ENCODE results near the gene ABCC1. TPM values are rescaled to one million over a fixed set of nuclear protein-coding genes. Genes with fewer than 3 reads are reported as not detected.
A peak's percentile ranks its signal among the peaks of the same experiment; 100 is the strongest.

ABCC1 gene
- total RNA-seq, 1 experiment from 2014 or later: 61.9 TPM

DNA sequence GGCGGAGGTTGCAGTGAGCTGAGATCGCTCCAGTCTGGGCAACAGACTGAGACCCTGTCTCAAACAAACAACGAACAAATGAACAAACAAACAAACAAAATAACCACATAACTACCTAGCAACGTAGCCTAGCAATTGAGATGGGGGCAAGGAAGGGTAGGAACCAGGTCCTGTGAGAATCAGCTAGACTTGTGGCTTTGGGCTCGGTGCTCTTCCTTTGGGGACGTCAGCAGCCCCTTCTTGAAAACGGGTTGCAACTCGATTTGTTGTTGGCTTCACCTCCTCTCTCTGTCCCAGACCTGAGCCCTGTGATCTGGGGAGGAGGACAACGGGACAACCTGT is 72.2 kb downstream of the ABCC1 start:
- H3K27me3 Mint-ChIP-seq (ENCODE audit: low read depth): no peaks in the 10 kb centered on the region
- no peaks in the 10 kb centered on the region for H3K9me3 Mint-ChIP-seq
- ChIA-PET POLR2A (no interaction called here), CTCF (no interaction called here)
- 0 out of 2 replicates have a peak, but pooled peaks cover 3% of the 10 kb centered on the region for H3K4me1 Mint-ChIP-seq
- no peak overlapping the region for H3K4me3 Mint-ChIP-seq
- no peak for ATAC-seq
- H3K27ac Mint-ChIP-seq: no peak overlapping the region
- TF ChIP-seq ATF1 (CRISPR knock-in tag; IDR thresholded peaks at IDR 0.05): no peak
- TF ChIP-seq, protein P1, sequence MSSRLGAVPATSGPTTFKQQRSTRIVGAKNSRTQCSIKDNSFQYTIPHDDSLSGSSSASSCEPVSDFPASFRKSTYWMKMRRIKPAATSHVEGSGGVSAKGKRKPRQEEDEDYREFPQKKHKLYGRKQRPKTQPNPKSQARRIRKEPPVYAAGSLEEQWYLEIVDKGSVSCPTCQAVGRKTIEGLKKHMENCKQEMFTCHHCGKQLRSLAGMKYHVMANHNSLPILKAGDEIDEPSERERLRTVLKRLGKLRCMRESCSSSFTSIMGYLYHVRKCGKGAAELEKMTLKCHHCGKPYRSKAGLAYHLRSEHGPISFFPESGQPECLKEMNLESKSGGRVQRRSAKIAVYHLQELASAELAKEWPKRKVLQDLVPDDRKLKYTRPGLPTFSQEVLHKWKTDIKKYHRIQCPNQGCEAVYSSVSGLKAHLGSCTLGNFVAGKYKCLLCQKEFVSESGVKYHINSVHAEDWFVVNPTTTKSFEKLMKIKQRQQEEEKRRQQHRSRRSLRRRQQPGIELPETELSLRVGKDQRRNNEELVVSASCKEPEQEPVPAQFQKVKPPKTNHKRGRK (CRISPR knock-in tag; IDR thresholded peaks at IDR 0.05; ENCODE audit: borderline replicate concordance): no peak
- no peak for DNase-seq (ENCODE audit: low spot score)
- peaks cover 41% of the 10 kb centered on the region for H3K36me3 Mint-ChIP-seq

DNA sequence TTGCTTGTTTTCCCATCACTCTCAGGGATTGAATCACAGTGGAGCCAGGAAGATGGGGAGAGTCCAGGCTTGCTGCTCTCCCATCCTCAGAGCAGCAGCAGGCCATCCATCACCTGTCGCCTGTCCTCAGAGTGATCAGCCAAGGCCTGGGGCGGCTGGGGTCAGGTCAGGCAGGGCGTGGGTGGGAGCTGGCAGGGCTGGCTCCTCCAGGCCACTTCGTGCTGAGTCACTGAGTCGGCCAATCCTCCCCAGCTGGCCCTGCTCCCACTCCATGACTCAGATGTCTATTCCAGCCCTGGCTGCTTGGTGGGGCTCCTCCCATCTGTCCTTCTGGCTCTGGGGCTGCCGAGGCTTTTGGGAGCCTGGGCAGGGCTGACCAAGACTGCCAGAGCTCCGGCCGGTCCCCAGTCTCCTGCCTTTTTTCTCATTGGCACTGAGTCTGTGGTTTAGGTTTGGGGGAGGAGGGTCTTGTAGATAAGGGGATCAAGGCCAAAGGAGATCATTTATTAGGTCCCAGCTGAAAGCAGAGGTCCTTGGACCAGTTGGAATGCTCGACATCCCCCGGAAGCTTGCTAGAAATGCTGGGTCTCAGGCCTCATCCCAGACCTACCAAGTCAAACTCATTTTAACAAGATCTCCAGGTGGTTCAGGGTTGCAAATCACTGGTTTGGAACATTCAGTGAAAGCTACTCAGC is 72.7 kb downstream of the ABCC1 start:
- Mint-ChIP-seq H3K27ac (0 out of 2 replicates have a peak overlapping the region, but pooled peaks have one; percentile 9), H3K4me1 (0 out of 2 replicates have a peak, but pooled peaks cover 3% of the 10 kb centered on the region), H3K4me3 (no peak overlapping the region), H3K27me3 (ENCODE audit: low read depth) (no peaks in the 10 kb centered on the region), H3K9me3 (no peaks in the 10 kb centered on the region), H3K36me3 (peaks cover 35% of the 10 kb centered on the region)
- ATAC-seq (peak; percentile 46), DNase-seq (ENCODE audit: low spot score) (no peak)
- ChIA-PET POLR2A (no interaction called here), CTCF (interaction anchor here (1.0 kb wide), 1 partner anchor 74 kb away, joined by 3 read pairs; no protein-coding TSS in a partner anchor)
- no peak for TF ChIP-seq HMGA2 (CRISPR knock-in tag; IDR thresholded peaks at IDR 0.05)
- TF ChIP-seq FOXJ3 (CRISPR knock-in tag; IDR thresholded peaks at IDR 0.05; ENCODE audit: borderline replicate concordance): no peak
- TF ChIP-seq ELF4 (CRISPR knock-in tag; IDR thresholded peaks at IDR 0.05; ENCODE audit: low read depth): no peak
- TF ChIP-seq, protein P2, sequence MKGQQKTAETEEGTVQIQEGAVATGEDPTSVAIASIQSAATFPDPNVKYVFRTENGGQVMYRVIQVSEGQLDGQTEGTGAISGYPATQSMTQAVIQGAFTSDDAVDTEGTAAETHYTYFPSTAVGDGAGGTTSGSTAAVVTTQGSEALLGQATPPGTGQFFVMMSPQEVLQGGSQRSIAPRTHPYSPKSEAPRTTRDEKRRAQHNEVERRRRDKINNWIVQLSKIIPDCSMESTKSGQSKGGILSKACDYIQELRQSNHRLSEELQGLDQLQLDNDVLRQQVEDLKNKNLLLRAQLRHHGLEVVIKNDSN (CRISPR knock-in tag; IDR thresholded peaks at IDR 0.05): no peak
- no peak for TF ChIP-seq FOXP1 (CRISPR knock-in tag; IDR thresholded peaks at IDR 0.05; ENCODE audit: borderline replicate concordance)
- no peak for TF ChIP-seq ETV6 (CRISPR knock-in tag; IDR thresholded peaks at IDR 0.05)
- TF ChIP-seq ZNF396 (CRISPR knock-in tag; IDR thresholded peaks at IDR 0.05; ENCODE audit: borderline replicate concordance): no peak
- TF ChIP-seq ZNF671 (CRISPR knock-in tag; IDR thresholded peaks at IDR 0.05): no peak
- TF ChIP-seq EMX1 (CRISPR knock-in tag; IDR thresholded peaks at IDR 0.05): no peak
- no peak for TF ChIP-seq NFATC4 (CRISPR knock-in tag; IDR thresholded peaks at IDR 0.05)
- TF ChIP-seq TEAD1 (CRISPR knock-in tag; IDR thresholded peaks at IDR 0.05): no peak
- TF ChIP-seq, protein P3, sequence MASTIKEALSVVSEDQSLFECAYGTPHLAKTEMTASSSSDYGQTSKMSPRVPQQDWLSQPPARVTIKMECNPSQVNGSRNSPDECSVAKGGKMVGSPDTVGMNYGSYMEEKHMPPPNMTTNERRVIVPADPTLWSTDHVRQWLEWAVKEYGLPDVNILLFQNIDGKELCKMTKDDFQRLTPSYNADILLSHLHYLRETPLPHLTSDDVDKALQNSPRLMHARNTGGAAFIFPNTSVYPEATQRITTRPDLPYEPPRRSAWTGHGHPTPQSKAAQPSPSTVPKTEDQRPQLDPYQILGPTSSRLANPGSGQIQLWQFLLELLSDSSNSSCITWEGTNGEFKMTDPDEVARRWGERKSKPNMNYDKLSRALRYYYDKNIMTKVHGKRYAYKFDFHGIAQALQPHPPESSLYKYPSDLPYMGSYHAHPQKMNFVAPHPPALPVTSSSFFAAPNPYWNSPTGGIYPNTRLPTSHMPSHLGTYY (CRISPR knock-in tag; IDR thresholded peaks at IDR 0.05): no peak
- TF ChIP-seq ZNF416 (CRISPR knock-in tag; IDR thresholded peaks at IDR 0.05): no peak
- no peak for TF ChIP-seq NFYB (CRISPR knock-in tag; conservative IDR thresholded peaks at IDR 0.05; ENCODE audit: low read depth)
- TF ChIP-seq, protein P4, sequence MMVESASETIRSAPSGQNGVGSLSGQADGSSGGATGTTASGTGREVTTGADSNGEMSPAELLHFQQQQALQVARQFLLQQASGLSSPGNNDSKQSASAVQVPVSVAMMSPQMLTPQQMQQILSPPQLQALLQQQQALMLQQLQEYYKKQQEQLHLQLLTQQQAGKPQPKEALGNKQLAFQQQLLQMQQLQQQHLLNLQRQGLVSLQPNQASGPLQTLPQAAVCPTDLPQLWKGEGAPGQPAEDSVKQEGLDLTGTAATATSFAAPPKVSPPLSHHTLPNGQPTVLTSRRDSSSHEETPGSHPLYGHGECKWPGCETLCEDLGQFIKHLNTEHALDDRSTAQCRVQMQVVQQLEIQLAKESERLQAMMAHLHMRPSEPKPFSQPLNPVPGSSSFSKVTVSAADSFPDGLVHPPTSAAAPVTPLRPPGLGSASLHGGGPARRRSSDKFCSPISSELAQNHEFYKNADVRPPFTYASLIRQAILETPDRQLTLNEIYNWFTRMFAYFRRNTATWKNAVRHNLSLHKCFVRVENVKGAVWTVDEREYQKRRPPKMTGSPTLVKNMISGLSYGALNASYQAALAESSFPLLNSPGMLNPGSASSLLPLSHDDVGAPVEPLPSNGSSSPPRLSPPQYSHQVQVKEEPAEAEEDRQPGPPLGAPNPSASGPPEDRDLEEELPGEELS (CRISPR knock-in tag; IDR thresholded peaks at IDR 0.05): no peak

DNA sequence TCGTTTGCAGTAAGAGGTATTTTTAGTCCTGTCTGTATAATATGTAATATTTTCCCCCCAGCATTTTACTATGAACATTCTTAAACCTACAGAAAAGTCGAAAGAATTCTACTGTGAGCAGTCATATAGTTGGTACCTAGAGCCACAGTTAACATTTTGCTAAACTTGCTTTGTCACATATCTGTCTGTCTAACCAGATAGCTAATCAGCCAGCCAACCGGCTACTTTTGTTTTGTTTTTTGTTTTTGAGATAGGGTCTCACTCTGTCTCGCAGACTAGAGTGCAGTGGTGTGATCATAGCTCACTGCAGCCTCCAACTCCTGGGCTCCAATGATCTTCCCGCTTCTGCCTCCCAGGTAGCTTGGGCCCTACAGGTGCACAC is 73.3 kb downstream of the ABCC1 start:
- H3K27ac Mint-ChIP-seq: 0 out of 2 replicates have a peak overlapping the region, but pooled peaks have one; percentile 9
- TF ChIP-seq, protein P4 (CRISPR knock-in tag; IDR thresholded peaks at IDR 0.05): no peak
- TF ChIP-seq, protein P5, sequence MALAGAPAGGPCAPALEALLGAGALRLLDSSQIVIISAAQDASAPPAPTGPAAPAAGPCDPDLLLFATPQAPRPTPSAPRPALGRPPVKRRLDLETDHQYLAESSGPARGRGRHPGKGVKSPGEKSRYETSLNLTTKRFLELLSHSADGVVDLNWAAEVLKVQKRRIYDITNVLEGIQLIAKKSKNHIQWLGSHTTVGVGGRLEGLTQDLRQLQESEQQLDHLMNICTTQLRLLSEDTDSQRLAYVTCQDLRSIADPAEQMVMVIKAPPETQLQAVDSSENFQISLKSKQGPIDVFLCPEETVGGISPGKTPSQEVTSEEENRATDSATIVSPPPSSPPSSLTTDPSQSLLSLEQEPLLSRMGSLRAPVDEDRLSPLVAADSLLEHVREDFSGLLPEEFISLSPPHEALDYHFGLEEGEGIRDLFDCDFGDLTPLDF (CRISPR knock-in tag; IDR thresholded peaks at IDR 0.05): no peak
- TF ChIP-seq, protein P6, sequence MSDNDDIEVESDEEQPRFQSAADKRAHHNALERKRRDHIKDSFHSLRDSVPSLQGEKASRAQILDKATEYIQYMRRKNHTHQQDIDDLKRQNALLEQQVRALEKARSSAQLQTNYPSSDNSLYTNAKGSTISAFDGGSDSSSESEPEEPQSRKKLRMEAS (CRISPR knock-in tag; IDR thresholded peaks at IDR 0.05): no peak
- ChIA-PET POLR2A (no interaction called here), CTCF (interaction anchor here (1.0 kb wide), 1 partner anchor 74 kb away, joined by 3 read pairs; no protein-coding TSS in a partner anchor)
- H3K9me3 Mint-ChIP-seq: no peaks in the 10 kb centered on the region
- DNase-seq (ENCODE audit: low spot score) (no peak), ATAC-seq (no peak)
- no peaks in the 10 kb centered on the region for H3K27me3 Mint-ChIP-seq (ENCODE audit: low read depth)
- H3K36me3 Mint-ChIP-seq: peaks cover 33% of the 10 kb centered on the region
- H3K4me1 Mint-ChIP-seq: 0 out of 2 replicates have a peak, but pooled peaks cover 3% of the 10 kb centered on the region
- H3K4me3 Mint-ChIP-seq: no peak overlapping the region

All from WTC11 (cell line).